ENCODE measurements around the gene ADGRF4. TPM values are rescaled to one million over a fixed set of nuclear protein-coding genes. Genes with fewer than 3 reads are reported as not detected.

ADGRF4 gene
- total RNA-seq, 1 experiment from 2014 or later = 5.2 TPM

DNA sequence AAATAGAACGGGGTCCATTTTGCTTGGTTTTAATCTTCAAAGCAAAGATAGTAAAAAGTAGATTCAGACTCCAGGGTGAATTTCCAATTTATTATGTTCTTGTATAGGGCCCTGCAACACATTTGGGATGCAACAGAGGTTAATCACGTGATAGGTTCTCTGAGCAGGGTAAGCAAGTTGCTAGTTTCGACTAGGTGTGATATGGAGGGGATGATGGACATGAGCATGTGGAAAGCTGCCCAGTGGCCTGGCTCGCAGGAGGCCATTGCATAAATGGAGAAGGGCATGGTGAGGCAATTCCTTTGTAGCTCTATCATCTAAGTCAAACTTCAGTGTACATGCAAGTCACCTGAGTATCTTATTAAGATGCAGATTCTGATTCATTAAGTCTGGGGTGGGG lies 17.7 kb upstream of the ADGRF4 start:
- Histone ChIP-seq H3F3A (ENCODE audit: insufficient read depth, low read depth) (no peaks in the 10 kb centered on the region; the same call in 1 of the 2 replicates), H4K20me1 (ENCODE audit: insufficient read depth) (no peaks in the 10 kb centered on the region), H3K4me1 (replicated peaks; ENCODE audit: insufficient read depth) (no peaks in the 10 kb centered on the region), H3K36me3 (ENCODE audit: low read depth) (no peaks in the 10 kb centered on the region), H3K4me2 (no peak overlapping the region), H2AFZ (no peak overlapping the region), H3K27me3 (ENCODE audit: insufficient read depth, low read depth) (no peaks in the 10 kb centered on the region), H3K9me2 (ENCODE audit: insufficient read depth) (no peaks in the 10 kb centered on the region), H3K27ac (no peak overlapping the region), H3K79me2 (ENCODE audit: low read depth) (no peaks in the 10 kb centered on the region), H3K9me3 (ENCODE audit: insufficient read depth, low read depth) (no peaks in the 10 kb centered on the region; the same call in none of the 2 replicates), H3K4me3 (no peak overlapping the region)
- ChIA-PET CTCF (no interaction called here), POLR2A (ENCODE audit: unreplicated experiment) (no interaction called here)
- no TSS peak for BruUV-seq (replicated peaks)
- intact Hi-C loops (cut with micrococcal nuclease; ENCODE audit: unreplicated experiment) = no loop called here
- no peak for TF ChIP-seq EZH2 (IDR thresholded peaks at IDR 0.05; ENCODE audit: low read depth)
- TF ChIP-seq, protein P1, sequence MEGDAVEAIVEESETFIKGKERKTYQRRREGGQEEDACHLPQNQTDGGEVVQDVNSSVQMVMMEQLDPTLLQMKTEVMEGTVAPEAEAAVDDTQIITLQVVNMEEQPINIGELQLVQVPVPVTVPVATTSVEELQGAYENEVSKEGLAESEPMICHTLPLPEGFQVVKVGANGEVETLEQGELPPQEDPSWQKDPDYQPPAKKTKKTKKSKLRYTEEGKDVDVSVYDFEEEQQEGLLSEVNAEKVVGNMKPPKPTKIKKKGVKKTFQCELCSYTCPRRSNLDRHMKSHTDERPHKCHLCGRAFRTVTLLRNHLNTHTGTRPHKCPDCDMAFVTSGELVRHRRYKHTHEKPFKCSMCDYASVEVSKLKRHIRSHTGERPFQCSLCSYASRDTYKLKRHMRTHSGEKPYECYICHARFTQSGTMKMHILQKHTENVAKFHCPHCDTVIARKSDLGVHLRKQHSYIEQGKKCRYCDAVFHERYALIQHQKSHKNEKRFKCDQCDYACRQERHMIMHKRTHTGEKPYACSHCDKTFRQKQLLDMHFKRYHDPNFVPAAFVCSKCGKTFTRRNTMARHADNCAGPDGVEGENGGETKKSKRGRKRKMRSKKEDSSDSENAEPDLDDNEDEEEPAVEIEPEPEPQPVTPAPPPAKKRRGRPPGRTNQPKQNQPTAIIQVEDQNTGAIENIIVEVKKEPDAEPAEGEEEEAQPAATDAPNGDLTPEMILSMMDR (conservative IDR thresholded peaks at IDR 0.05) = no peak
- no peak for DNase-seq

- TF ChIP-seq EZH2 (IDR thresholded peaks at IDR 0.05; ENCODE audit: low read depth) = no peak
- TF ChIP-seq, protein P1 (conservative IDR thresholded peaks at IDR 0.05) = no peak
- DNase-seq = no peak
- H3K9me3 ChIP-seq (ENCODE audit: insufficient read depth, low read depth) = no peaks in the 10 kb centered on the region; the same call in 1 of the 2 replicates
- no peak overlapping the region for H3K27ac ChIP-seq
- H2AFZ ChIP-seq = no peak overlapping the region
- POLR2A ChIA-PET (ENCODE audit: unreplicated experiment) = no interaction called here
- CTCF ChIA-PET = no interaction called here
- H3K4me3 ChIP-seq = no peak overlapping the region
- no peaks in the 10 kb centered on the region for H3K4me1 ChIP-seq (replicated peaks; ENCODE audit: insufficient read depth)
- no peaks in the 10 kb centered on the region for H3K36me3 ChIP-seq (ENCODE audit: low read depth)
- no peaks in the 10 kb centered on the region for H3K9me2 ChIP-seq (ENCODE audit: insufficient read depth)
- H3K79me2 ChIP-seq (ENCODE audit: low read depth) = no peaks in the 10 kb centered on the region
- intact Hi-C loops (cut with micrococcal nuclease; ENCODE audit: unreplicated experiment) = no loop called here
- no peaks in the 10 kb centered on the region for H3K27me3 ChIP-seq (ENCODE audit: insufficient read depth, low read depth)
- H3K4me2 ChIP-seq = no peak overlapping the region
- H4K20me1 ChIP-seq (ENCODE audit: insufficient read depth) = no peaks in the 10 kb centered on the region
- BruUV-seq (replicated peaks) = no TSS peak
- H3F3A ChIP-seq (ENCODE audit: insufficient read depth, low read depth) = no peaks in the 10 kb centered on the region; the same call in 1 of the 2 replicates
These were observed 17.0 kb upstream of the ADGRF4 start for GRCh38 chr6:47681201-47681990.

DNA sequence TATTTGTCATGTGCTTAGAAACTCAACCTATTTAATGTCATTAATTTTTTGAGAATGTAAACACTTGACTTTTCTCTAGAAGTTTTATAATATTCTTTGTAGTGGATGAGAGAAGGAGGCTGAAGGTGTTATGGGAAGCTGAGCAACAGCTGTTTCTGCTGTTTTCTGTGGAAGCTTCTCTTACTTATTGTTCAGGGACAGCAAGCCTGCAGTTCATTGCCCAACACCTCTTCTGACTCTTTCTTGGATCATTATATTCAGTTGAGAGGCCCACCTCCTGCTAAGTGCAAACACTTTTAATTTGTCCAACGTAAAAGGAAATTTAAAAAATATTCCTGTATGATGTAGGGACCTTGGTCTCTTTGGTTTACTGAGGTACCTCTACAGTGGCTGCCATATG lies 12.0 kb upstream of the ADGRF4 start:
- Histone ChIP-seq H3K4me1 (replicated peaks; ENCODE audit: insufficient read depth) (no peaks in the 10 kb centered on the region), H3K79me2 (ENCODE audit: low read depth) (no peaks in the 10 kb centered on the region), H3K4me2 (no peak overlapping the region), H3F3A (ENCODE audit: insufficient read depth, low read depth) (no peaks in the 10 kb centered on the region), H3K27me3 (ENCODE audit: insufficient read depth, low read depth) (no peaks in the 10 kb centered on the region), H3K9me2 (ENCODE audit: insufficient read depth) (no peaks in the 10 kb centered on the region), H3K4me3 (no peak overlapping the region), H3K9me3 (ENCODE audit: insufficient read depth, low read depth) (no peaks in the 10 kb centered on the region; the same call in 1 of the 2 replicates), H4K20me1 (ENCODE audit: insufficient read depth) (no peaks in the 10 kb centered on the region), H3K36me3 (ENCODE audit: low read depth) (no peaks in the 10 kb centered on the region), H2AFZ (no peak overlapping the region), H3K27ac (no peak overlapping the region)
- TF ChIP-seq EZH2 (IDR thresholded peaks at IDR 0.05; ENCODE audit: low read depth) = no peak
- TF ChIP-seq, protein P1 (conservative IDR thresholded peaks at IDR 0.05) = no peak
- ChIA-PET POLR2A (ENCODE audit: unreplicated experiment) (no interaction called here), CTCF (no interaction called here)
- no peak for DNase-seq
- no TSS peak for BruUV-seq (replicated peaks)
- intact Hi-C loops (cut with micrococcal nuclease; ENCODE audit: unreplicated experiment) = no loop called here

Measured in PC-9 (cell line).